GM12891 (cell line): ENCODE data around the gene BRAF.
"Not testable (repeated sequence)": the region's sequence is repeated elsewhere in the genome, so short reads cannot be mapped to it uniquely, and the experiment has no call there.

Experiments
- PAX5 ChIP-seq: IDR thresholded peaks from 2 replicates; pipeline ENCODE4 v1.6.1; 2011; ENCODE audit warnings: low read length, moderate library complexity, mild to moderate bottlenecking; ENCODE audit not compliant: insufficient read depth, severe bottlenecking
- POLR2A ChIP-seq: IDR thresholded peaks from 2 replicates; pipeline ENCODE4 v1.6.1; 2011; ENCODE audit warnings: low read depth, low read length, control low read depth
- POLR2AphosphoS5 ChIP-seq: IDR thresholded peaks from 2 replicates; pipeline ENCODE4 v1.6.1; 2011; ENCODE audit warnings: low read depth, low read length, control low read depth
- POU2F2 ChIP-seq: IDR thresholded peaks from 2 replicates; pipeline ENCODE4 v1.6.1; 2011; ENCODE audit warnings: low read depth, mild to moderate bottlenecking, control low read depth, low read length, moderate library complexity
- SPI1 ChIP-seq: IDR thresholded peaks from 2 replicates; pipeline ENCODE4 v1.6.1; 2011; ENCODE audit warnings: low read depth, low read length, control low read depth
- TAF1 ChIP-seq: IDR thresholded peaks from 2 replicates; pipeline ENCODE4 v1.6.1; 2011; ENCODE audit warnings: low read depth, low read length, control low read depth

- TF ChIP-seq POLR2AphosphoS5, POLR2A, TAF1, POU2F2, SPI1, PAX5: not testable (repeated sequence)
Measured at GRCh38 chr7:140882834-140883233, 41.9 kb downstream of the BRAF start.
